NCI-H1694 treated with DMSO at 0.1 percent for 48 hours (cell line): Measurements from ENCODE around the gene MAGI2.
A peak's percentile ranks its signal among the peaks of the same experiment; 100 is the strongest.
"Not testable (repeated sequence)": the region's sequence is repeated elsewhere in the genome, so short reads cannot be mapped to it uniquely, and the experiment has no call there.

Source experiments
- DNase-seq: peaks from one replicate; lab custom pipeline; 2025; lab: John Stamatoyannopoulos, UW

The MAGI2 gene

GRCh38 chr7:78642751-78643150 is 810.7 kb downstream of the MAGI2 start:
- no peak for DNase-seq

- no peak for DNase-seq
Observed at GRCh38 chr7:78638364-78638763, 815.1 kb downstream of the MAGI2 start.

DNA sequence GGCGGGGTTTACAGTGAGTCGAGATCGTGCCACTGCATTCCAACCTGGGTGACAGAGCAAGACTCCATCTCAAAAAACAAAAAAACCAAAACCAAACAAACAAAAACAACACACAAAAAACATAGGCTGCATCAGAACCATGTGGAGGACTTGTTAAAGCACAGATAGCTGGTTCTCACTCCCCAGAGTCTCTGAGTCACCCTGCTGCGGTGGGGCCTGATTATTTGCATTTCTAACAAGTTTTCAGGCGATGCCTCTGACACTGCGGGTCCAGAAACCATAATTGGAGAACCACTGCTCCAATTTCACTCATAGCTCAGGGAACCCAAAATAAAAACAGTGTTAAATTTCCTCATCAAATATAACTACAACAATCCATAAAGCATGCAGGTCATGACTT is 816.7 kb downstream of the MAGI2 start:
- DNase-seq = no peak

- DNase-seq = no peak
Observed at GRCh38 chr7:78635026-78635793, 818.3 kb downstream of the MAGI2 start.

GRCh38 chr7:78634093-78634492 is 819.4 kb downstream of the MAGI2 start:
- no peak for DNase-seq

DNA sequence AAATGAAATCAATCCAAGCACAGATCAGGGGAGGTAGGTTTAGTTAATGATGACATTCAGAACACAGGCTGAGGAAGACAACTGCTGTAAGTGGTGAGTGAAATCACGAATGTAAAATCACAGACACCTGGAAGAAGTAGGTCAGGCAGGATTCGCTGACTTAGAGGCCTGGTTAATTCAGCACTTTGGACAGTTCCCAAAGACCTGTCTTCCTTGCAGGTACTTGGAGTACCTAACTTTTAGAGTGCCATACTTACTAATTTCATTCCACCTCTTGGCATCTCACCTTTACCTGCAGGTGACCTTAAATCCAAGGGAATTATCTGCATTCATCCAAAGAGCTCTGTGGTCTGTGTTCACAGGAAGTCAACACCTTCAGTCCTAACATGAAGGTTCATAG is 832.5 kb downstream of the MAGI2 start:
- no peak for DNase-seq

DNA sequence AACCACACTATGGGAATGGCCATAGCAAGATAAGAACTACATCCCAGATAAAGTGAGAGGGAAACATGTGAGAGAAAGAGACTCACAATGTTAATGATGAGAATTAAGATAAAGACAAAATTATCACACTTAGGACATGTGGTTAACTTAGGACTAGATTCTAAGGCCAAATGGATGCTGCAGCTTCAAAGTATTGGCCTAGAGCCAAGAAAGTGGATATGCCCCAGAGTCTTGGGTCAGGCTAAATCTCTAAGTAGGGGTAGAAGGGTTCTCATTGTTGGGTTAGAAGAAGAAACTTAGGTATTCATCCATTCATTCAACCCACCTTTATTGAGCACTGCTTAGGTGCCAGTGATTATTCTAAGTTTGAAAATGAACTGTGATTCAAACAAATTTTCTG is 836.9 kb downstream of the MAGI2 start:
- DNase-seq = no peak

DNA sequence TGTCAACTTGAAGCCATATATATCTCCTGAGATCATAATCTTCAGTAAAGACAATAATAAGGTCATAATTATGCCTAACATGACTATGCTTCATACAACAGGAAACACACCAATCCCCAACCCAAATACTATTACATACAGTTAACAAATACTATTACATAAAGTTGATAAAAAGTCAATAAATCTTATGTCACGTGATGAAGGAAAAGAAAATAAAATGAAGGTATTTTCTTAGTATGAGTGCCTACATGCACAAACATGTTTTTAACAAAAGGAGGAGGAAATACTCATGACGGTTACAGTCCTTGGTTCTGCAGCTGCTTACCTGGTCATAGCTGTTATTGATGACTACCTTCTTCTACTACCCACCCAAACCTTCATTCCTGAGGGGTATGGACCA is 844.2 kb downstream of the MAGI2 start:
- no peak for DNase-seq

GRCh38 chr7:78607099-78607498 is 846.4 kb downstream of the MAGI2 start:
- no peak for DNase-seq

GRCh38 chr7:78605119-78605518 is 848.3 kb downstream of the MAGI2 start:
- DNase-seq = no peak

DNA sequence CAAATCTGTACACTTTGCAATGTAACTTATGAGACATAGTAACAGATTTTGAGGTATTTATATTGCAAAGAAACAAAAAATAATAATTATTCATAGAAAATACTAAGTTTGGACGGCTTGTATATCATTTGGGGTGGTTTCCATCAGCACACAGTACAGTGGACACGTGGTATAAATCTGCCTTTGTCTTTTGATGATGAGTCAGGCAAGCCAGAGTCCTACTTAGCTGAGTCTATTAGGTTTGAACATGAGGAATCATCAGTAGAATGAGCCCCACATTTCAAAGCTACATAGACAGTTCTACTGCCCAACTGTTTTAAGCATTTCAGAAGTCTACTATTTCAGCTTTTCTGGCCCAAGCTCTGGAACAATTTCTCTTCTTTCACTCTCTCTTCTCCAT is 851.7 kb downstream of the MAGI2 start:
- DNase-seq = no peak

DNA sequence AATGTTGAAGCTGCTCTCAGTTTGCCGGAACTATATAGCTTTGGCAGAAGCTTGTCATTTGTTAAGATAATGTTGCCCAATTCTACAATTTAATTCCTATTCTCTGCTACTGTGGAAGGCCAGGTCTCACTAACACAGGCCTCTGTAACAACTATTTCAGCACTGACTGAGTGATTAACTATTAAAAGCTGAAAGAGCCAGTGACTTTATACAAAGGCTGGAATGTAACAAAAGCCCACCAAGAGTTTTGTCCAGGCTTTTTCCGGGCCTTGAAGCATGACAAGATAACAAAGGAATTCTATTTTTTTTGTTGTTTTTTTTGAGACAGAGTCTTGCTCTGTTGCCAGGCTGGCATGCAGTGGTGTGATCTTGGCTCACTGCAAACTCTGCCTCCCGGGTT is 859.3 kb downstream of the MAGI2 start:
- DNase-seq = no peak

DNA sequence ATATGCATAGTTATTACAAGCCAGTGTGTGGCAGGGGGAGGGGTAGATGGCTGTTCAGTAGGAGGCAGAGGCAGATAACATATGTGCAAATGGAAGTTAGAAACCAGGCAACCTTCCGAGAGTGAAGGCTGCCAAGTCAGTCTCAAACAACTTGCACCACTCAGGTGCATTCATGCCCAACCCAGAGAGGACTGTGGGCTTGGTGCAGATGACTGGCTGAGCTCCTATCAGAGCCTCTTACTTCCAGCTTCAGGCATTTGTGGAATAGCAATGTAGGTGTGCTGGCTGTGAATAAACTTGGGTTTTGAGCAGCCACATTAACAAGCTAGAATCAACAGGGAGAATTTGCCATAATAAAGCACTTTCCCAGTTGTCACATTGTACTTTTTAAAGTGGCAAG is 865.1 kb downstream of the MAGI2 start:
- no peak for DNase-seq

DNA sequence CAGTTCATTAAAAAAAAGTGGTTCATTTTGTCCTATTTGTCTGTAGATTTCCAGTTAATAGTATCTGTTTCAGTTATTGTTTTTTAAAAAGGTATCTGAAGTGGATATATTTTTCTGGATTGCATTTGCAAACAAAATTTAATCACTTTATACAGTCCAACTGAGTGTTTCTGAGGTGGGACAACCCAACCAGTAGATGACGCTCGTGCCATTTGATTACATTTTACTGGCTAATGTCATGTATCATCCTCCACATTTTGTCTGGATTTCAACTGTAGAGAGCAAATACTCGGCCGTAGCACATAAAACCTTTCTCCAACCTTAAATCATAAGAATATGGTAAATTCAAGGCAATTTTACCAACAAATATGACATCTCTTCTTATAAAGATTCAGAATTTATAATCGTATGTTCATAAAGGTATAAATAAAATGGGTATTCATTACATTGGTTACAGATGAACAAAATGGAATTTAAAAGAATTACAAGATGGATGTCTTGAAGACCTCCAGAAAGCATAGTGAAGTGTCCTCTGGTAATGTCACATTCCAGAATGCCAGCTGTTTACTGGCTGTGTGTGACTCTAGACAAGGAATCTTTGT is 865.9 kb downstream of the MAGI2 start:
- peak; percentile 59 for DNase-seq

GRCh38 chr7:78585980-78586379 is 867.5 kb downstream of the MAGI2 start:
- DNase-seq = no peak

DNA sequence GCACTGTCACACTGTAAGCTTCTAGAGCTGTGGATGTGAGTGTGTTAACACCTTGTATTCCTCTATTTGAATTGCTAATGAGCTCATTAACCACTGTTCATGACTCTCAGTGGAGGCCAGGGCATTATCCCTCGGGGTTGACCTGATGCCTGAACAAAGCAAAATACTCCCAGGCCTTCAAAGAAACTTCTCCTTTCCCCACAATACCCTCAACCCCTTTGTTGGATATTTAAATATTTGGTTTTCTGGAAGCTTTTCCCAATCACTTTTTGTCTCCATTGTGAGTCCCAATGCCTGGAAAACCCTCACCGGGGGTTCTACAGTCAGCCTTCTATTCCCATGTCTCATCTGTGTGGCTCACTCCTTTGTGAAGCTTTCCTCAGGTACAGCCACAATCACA is 874.8 kb downstream of the MAGI2 start:
- DNase-seq = no peak

GRCh38 chr7:78577174-78577952 is 876.1 kb downstream of the MAGI2 start:
- not testable (repeated sequence) for DNase-seq

GRCh38 chr7:78576236-78576635 is 877.2 kb downstream of the MAGI2 start:
- no peak for DNase-seq

GRCh38 chr7:78571292-78571691 is 882.2 kb downstream of the MAGI2 start:
- DNase-seq = no peak

GRCh38 chr7:78568690-78569089 is 884.8 kb downstream of the MAGI2 start:
- no peak for DNase-seq

DNA sequence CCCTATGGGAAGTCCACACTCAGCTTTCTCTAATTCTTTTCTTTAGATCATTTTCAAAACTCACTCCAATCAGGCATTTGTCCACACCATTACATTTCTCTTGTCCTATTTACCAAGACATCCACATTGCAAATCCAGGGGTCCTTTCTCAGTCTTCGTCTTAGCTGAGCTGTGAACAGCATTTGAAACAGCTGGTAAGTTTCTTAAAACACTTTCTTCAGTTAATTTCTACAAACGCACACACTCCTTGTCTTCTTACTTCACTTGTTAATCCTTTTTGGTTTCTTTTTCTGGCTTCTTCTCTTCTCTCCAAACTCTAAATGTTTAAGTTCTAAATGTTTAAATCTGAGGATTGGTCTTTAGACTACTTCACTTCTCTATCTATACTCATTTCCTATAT is 885.6 kb downstream of the MAGI2 start:
- no peak for DNase-seq

- DNase-seq = no peak
Observed at GRCh38 chr7:78565784-78566183, 887.7 kb downstream of the MAGI2 start.

GRCh38 chr7:78563191-78563590 is 890.3 kb downstream of the MAGI2 start:
- DNase-seq = no peak
